Astrocyte of the hippocampus (primary cell): ENCODE data around the gene PUS1.

Source experiments
- DNase-seq: peaks from one replicate; pipeline ENCODE4 v3.0.0; 2011; ENCODE audit warnings: low read depth, low spot score

The PUS1 gene

DNA sequence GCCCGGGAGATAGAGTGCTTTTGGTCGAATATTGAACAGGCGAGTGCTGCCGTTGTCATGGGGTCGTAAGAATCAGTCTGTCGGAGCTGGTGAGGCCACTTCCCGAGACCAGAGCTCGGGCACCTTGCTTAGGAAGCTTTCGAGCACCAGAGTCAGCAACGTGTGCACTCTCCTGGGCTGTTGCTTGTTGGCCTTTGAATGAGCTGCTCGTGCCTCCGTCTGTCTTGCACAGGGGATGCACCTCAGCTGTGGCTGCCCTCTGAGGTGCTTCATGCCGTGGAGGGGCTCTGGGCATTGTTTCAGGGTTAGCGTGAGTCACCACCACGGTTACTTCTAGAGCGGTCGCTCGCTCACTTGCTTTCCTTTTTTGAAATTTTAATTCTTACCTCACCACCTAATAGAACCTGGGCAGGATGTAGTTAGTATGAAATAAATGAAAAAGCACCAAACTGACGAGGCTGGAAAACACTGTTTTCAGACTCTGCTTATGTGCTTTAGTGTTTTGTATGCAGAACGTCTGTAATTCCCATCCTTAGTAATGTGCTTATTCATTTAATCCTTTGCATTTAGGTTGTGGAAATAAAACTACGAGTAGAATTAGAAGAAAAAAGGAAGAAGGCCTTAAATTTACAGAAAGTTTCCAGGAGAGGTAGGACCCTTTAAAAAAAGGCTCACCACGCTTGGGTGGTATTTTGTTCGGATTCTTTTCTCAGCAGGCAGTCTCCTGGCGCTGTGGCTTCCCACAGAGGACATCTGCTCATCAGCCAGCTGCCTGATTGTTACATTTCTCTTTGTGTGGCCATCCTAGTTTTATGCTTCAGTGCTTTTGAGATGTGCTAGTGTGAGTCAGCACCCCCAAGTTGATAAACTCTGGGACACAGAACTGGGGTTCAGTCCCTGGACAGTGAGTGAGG, 61.2 kb downstream of the PUS1 start:
- DNase-seq = peak; percentile 82

GRCh38 chr12:131990980-131991305, 61.9 kb downstream of the PUS1 start:
- no peak for DNase-seq

DNA sequence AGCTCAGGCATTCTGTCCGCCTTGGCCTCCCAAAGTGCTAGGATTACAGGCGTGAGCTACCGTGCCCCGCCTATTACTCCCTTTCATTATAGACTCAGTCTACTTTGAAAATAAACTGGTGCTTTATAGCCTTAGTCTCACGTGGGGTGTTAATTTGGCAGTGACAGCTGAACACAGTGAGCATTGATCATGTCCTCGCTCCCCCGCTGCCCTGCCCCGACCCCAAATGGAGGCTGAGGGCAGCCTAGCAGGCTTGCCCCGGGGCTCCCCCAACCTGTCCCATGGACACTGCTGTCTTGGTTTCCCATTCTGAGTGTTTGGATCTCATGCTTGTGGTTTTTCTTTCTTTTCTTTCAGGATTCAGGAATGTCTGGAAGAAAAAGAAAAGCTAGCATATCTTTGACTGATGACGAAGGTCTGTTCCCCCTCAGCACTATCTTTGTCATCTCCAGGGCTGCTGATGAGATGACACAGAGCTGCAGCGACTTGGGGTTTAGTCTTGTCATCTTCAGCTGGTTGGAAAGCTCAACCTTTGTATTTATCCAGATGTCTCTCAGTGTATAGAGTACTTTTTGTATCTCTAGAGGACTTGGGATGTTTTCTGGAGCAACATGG, 62.8 kb downstream of the PUS1 start:
- peak; percentile 59 for DNase-seq

- DNase-seq = no peak
Measured at GRCh38 chr12:131994589-131994988, 65.5 kb downstream of the PUS1 start.
